Loucy (cell line): ENCODE measurements around the gene DLGAP5.

Source experiments
- H2AFZ ChIP-seq: fragments of 200-600 bp; sonication (generic); 2 replicates; pipeline ENCODE4 v1.6.0; 2016; ENCODE audit warnings: antibody characterized with exemption, mild to moderate bottlenecking, low read length, moderate library complexity
- H3F3A ChIP-seq: fragments of 200-600 bp; 2 replicates; pipeline ENCODE4 v1.6.0; 2016; ENCODE audit warnings: antibody characterized with exemption, low read depth, mild to moderate bottlenecking
- H3K27me3 ChIP-seq: fragments of 200-600 bp; sonication (generic); 2 replicates; pipeline ENCODE4 v1.6.1; 2014; ENCODE audit warnings: low read length, mild to moderate bottlenecking; ENCODE audit not compliant: insufficient read depth, poor library complexity, severe bottlenecking
- H3K36me3 ChIP-seq: fragments of 200-600 bp; sonication (generic); 2 replicates; pipeline ENCODE4 v1.6.1; 2016; ENCODE audit warnings: low read length; ENCODE audit not compliant: insufficient read depth
- H3K4me1 ChIP-seq: fragments of 200-600 bp; sonication (generic); 2 replicates; pipeline ENCODE4 v1.5.1; 2014; ENCODE audit warnings: low read length, mild to moderate bottlenecking; ENCODE audit not compliant: insufficient read depth, poor library complexity, severe bottlenecking
- H3K4me2 ChIP-seq: fragments of 200-600 bp; sonication (generic); 2 replicates; pipeline ENCODE4 v1.6.0; 2014; ENCODE audit warnings: antibody characterized with exemption, low read length, low read depth, mild to moderate bottlenecking; ENCODE audit not compliant: poor library complexity, severe bottlenecking
- H3K4me3 ChIP-seq: fragments of 200-600 bp; sonication (generic); 2 replicates; pipeline ENCODE4 v1.5.1; 2014; ENCODE audit warnings: low read length, mild to moderate bottlenecking, mixed read lengths; ENCODE audit not compliant: poor library complexity, severe bottlenecking
- H3K79me2 ChIP-seq: fragments of 200-600 bp; sonication (generic); 2 replicates; pipeline ENCODE4 v1.6.1; 2014; ENCODE audit warnings: low read length; ENCODE audit not compliant: insufficient read depth
- H3K9ac ChIP-seq: fragments of 200-600 bp; sonication (generic); 2 replicates; pipeline ENCODE4 v1.6.0; 2014; ENCODE audit warnings: mild to moderate bottlenecking, low read depth, low read length, moderate library complexity; ENCODE audit not compliant: poor library complexity, severe bottlenecking
- H3K9me2 ChIP-seq: fragments of 200-600 bp; sonication (generic); replicated peaks from 2 replicates; pipeline ENCODE4 v1.6.1; 2016; ENCODE audit warnings: low read depth, low read length, mixed read lengths
- H3K9me3 ChIP-seq: fragments of 200-600 bp; sonication (generic); 2 replicates; pipeline ENCODE4 v1.6.1; 2014; ENCODE audit warnings: mild to moderate bottlenecking, antibody characterized with exemption, low read length, low read depth; ENCODE audit not compliant: insufficient read depth
- H4K20me1 ChIP-seq: fragments of 200-600 bp; sonication (generic); 2 replicates; pipeline ENCODE4 v1.6.0; 2014; ENCODE audit warnings: antibody characterized with exemption, low read length, mild to moderate bottlenecking; ENCODE audit not compliant: insufficient read depth, poor library complexity, severe bottlenecking
- CTCF ChIP-seq: fragments of 200-600 bp; sonication (generic); conservative IDR thresholded peaks from 2 replicates; pipeline ENCODE4 v1.5.1; 2014; ENCODE audit warnings: mild to moderate bottlenecking, antibody characterized with exemption, low read length
- EZH2phosphoT487 ChIP-seq: fragments of 200-600 bp; IDR thresholded peaks from 2 replicates; pipeline ENCODE4 v1.6.1; 2018; ENCODE audit warnings: antibody characterized with exemption, mild to moderate bottlenecking, moderate library complexity, borderline replicate concordance

Gene DLGAP5

GRCh38 chr14:55131370-55132137, 59.8 kb downstream of the DLGAP5 start:
- no peaks in the 10 kb centered on the region for H3K9me2 ChIP-seq
- no peaks in the 10 kb centered on the region for H4K20me1 ChIP-seq
- H3K4me3 ChIP-seq = no peak overlapping the region
- no peaks in the 10 kb centered on the region; the same call in 1 of the 2 replicates for H3K36me3 ChIP-seq
- no peaks in the 10 kb centered on the region for H3K27me3 ChIP-seq
- H3K9me3 ChIP-seq = no peaks in the 10 kb centered on the region
- no peaks in the 10 kb centered on the region for H3F3A ChIP-seq
- no peaks in the 10 kb centered on the region for H3K79me2 ChIP-seq
- H3K4me1 ChIP-seq = peaks cover 12% of the 10 kb centered on the region
- H3K4me2 ChIP-seq = peak overlapping the region; percentile 9
- TF ChIP-seq EZH2phosphoT487 (no peak), CTCF (peak; percentile 53)
- H3K9ac ChIP-seq = no peak overlapping the region
- peak overlapping the region; percentile 54 for H2AFZ ChIP-seq

- peaks cover 21% of the 10 kb centered on the region for H3K4me1 ChIP-seq
- TF ChIP-seq CTCF (no peak), EZH2phosphoT487 (no peak)
- no peak overlapping the region for H3K9ac ChIP-seq
- no peak overlapping the region for H3K4me2 ChIP-seq
- no peak overlapping the region for H2AFZ ChIP-seq
- H3F3A ChIP-seq = no peaks in the 10 kb centered on the region
- H3K4me3 ChIP-seq = no peak overlapping the region
- no peaks in the 10 kb centered on the region for H3K79me2 ChIP-seq
- no peaks in the 10 kb centered on the region; the same call in 1 of the 2 replicates for H3K36me3 ChIP-seq
- H3K9me2 ChIP-seq = no peaks in the 10 kb centered on the region
- no peaks in the 10 kb centered on the region for H3K9me3 ChIP-seq
- H3K27me3 ChIP-seq = no peaks in the 10 kb centered on the region
- H4K20me1 ChIP-seq = no peaks in the 10 kb centered on the region
Observed at GRCh38 chr14:55130196-55130550, 61.2 kb downstream of the DLGAP5 start.

- no peaks in the 10 kb centered on the region for H3K9me3 ChIP-seq
- no peak overlapping the region for H3K4me3 ChIP-seq
- no peaks in the 10 kb centered on the region for H3F3A ChIP-seq
- H4K20me1 ChIP-seq = no peaks in the 10 kb centered on the region
- H3K9ac ChIP-seq = no peak overlapping the region
- TF ChIP-seq CTCF (no peak), EZH2phosphoT487 (no peak)
- H2AFZ ChIP-seq = no peak overlapping the region
- H3K36me3 ChIP-seq = no peaks in the 10 kb centered on the region; the same call in 1 of the 2 replicates
- no peak overlapping the region for H3K4me2 ChIP-seq
- no peaks in the 10 kb centered on the region for H3K79me2 ChIP-seq
- no peaks in the 10 kb centered on the region for H3K9me2 ChIP-seq
- H3K4me1 ChIP-seq = peaks cover 27% of the 10 kb centered on the region
- H3K27me3 ChIP-seq = no peaks in the 10 kb centered on the region
Observed at GRCh38 chr14:55129428-55130195, 61.8 kb downstream of the DLGAP5 start.
